Measurements from ENCODE around the gene FRS3.

FRS3 gene

DNA sequence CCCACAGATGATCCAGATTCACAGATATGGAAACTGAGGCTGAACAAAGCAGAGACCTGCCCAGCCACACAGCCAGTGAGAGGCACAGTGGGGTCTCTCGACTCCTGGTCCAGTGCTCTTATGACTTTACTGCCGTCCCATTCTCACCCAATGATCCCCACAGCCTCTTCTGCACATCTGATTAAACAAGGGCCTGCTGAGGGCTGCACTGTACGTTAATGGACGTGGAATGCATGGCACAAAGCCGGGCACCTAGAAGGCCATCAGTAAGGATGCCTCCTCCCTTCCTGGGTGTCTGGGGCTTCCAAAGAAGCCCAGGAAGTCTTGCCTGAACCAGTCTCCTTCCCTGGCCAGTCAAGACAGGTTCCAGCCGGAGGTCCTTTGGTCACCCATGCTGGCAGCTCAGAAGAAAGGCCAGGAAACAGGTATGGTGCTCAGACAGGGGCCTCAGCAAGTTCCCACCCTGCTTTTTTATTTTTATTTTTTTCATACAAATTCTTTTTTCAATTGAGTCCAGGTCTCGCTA lies 48.1 kb downstream of the FRS3 start:
- no peak for DNase-seq
- no peak overlapping the region for H2BK15ac ChIP-seq (replicated peaks; ENCODE audit: low read depth)
- H3K79me1 ChIP-seq (ENCODE audit: low read length) = no peaks in the 10 kb centered on the region
- no peak overlapping the region for H3K9ac ChIP-seq (ENCODE audit: low read length)
- H3K4ac ChIP-seq (ENCODE audit: low read depth, low read length) = no peak overlapping the region
- no peak overlapping the region for H3K18ac ChIP-seq (ENCODE audit: low read length)
- no peaks in the 10 kb centered on the region for H3K27me3 ChIP-seq (ENCODE audit: insufficient read depth, low read length, poor library complexity)
- H3K56ac ChIP-seq (ENCODE audit: low read length) = no peak overlapping the region
- no peak overlapping the region for H3K4me2 ChIP-seq (ENCODE audit: low read length)
- H3K4me1 ChIP-seq (ENCODE audit: control insufficient read depth, low read depth, low read length) = peaks cover 6% of the 10 kb centered on the region
- H3K23ac ChIP-seq (ENCODE audit: low read length) = no peak overlapping the region
- no peaks in the 10 kb centered on the region for H3K79me2 ChIP-seq (ENCODE audit: control insufficient read depth, insufficient read depth, low read length)
- H4K5ac ChIP-seq (ENCODE audit: low read length) = no peak overlapping the region
- H2BK120ac ChIP-seq (ENCODE audit: low read depth, low read length) = no peak overlapping the region
- no peak overlapping the region for H4K8ac ChIP-seq (ENCODE audit: low read depth, low read length)
- no peak overlapping the region for H2AK5ac ChIP-seq (ENCODE audit: low read length)
- no peaks in the 10 kb centered on the region for H3K36me3 ChIP-seq (ENCODE audit: control insufficient read depth, insufficient read depth, low read length)
- no peak overlapping the region for H3K4me3 ChIP-seq (ENCODE audit: low read length)
- H3K27ac ChIP-seq (ENCODE audit: low read depth, low read length) = no peak overlapping the region
- no peak overlapping the region for H2BK5ac ChIP-seq (ENCODE audit: low read length)
- WGBS (ENCODE audit: extremely low coverage, insufficient coverage, low lambda C conversion rate) = no CpG with 5 or more reads among the region's 7 CpGs

DNA sequence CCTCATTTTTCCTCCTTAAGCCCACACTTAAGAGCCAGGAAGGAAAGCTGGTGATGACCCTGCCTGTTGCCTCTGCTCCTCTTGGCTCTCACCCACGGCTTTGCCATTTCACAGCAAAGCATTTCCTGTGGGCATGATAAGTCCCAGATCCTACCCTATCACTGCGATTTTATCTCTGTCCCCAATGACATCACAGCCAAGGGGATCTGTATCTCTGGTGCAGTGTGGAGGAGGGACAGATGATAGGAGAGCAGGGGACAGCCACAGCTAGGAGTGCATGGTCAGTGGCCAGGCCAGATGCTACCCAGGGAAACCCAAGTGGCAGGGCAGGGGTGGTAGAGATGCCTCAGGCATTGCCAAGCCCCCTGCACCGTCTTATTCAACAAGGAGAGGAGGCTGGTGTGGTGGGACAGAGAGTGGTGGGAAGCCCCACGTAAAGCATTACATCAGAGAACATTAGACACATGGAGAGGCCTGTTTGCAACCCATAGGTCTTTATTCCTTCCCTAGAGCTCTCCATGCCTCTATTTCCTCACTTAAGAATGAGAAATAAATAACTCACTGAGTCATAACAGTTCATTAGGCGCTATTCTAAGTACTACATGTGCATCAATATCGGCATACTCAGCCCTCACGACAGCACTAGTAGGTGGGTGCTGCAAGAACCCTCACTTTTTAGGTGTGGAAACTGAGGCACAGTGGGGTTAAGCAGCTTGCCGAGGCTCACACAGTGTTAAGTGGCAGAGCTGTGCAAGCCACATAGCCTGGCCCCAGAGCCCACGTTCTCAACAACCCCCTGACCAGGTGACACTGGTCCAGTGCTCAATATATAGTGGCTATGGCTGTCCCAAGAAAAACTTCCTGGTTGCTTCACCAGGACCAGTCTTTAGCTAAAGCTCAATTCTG lies 48.9 kb downstream of the FRS3 start:
- H2BK5ac ChIP-seq (ENCODE audit: low read length) = no peak overlapping the region
- H3K27ac ChIP-seq (ENCODE audit: low read depth, low read length) = no peak overlapping the region
- WGBS (ENCODE audit: extremely low coverage, insufficient coverage, low lambda C conversion rate) = no CpG with 5 or more reads among the region's 9 CpGs
- peak; percentile 19 for DNase-seq
- H3K4me3 ChIP-seq (ENCODE audit: low read length) = no peak overlapping the region
- peaks cover 6% of the 10 kb centered on the region for H3K4me1 ChIP-seq (ENCODE audit: control insufficient read depth, low read depth, low read length)
- H3K79me2 ChIP-seq (ENCODE audit: control insufficient read depth, insufficient read depth, low read length) = no peaks in the 10 kb centered on the region
- no peak overlapping the region for H2BK15ac ChIP-seq (replicated peaks; ENCODE audit: low read depth)
- H3K4ac ChIP-seq (ENCODE audit: low read depth, low read length) = no peak overlapping the region
- no peaks in the 10 kb centered on the region for H3K79me1 ChIP-seq (ENCODE audit: low read length)
- H3K4me2 ChIP-seq (ENCODE audit: low read length) = no peak overlapping the region
- H2BK120ac ChIP-seq (ENCODE audit: low read depth, low read length) = no peak overlapping the region
- H3K36me3 ChIP-seq (ENCODE audit: control insufficient read depth, insufficient read depth, low read length) = no peaks in the 10 kb centered on the region
- H4K5ac ChIP-seq (ENCODE audit: low read length) = no peak overlapping the region
- no peak overlapping the region for H3K9ac ChIP-seq (ENCODE audit: low read length)
- no peak overlapping the region for H3K18ac ChIP-seq (ENCODE audit: low read length)
- no peak overlapping the region for H2AK5ac ChIP-seq (ENCODE audit: low read length)
- H3K23ac ChIP-seq (ENCODE audit: low read length) = no peak overlapping the region
- H3K27me3 ChIP-seq (ENCODE audit: insufficient read depth, low read length, poor library complexity) = no peaks in the 10 kb centered on the region
- H3K56ac ChIP-seq (ENCODE audit: low read length) = no peak overlapping the region
- no peak overlapping the region for H4K8ac ChIP-seq (ENCODE audit: low read depth, low read length)

DNA sequence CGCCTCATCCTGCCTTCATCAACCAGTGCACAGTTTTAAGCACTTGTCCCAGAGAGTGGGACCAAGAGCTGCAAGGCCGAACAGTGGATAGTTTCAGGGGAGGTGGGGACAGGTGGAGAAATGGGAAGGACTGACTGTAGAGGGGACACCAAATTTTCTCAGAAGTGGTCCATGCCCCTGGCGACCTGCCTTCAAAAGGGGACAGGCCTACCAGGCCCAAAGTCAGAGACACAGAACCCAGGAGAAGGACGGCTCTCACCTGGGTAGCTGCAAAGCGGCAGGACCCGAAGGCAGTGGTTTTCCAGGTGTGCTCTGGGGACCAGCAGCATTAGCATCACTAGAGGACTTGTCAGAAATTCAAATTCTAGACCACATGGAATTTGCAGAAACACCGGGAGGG lies 50.1 kb downstream of the FRS3 start:
- H3K79me2 ChIP-seq (ENCODE audit: control insufficient read depth, insufficient read depth, low read length) = no peaks in the 10 kb centered on the region
- no peak overlapping the region for H2BK5ac ChIP-seq (ENCODE audit: low read length)
- H4K5ac ChIP-seq (ENCODE audit: low read length) = no peak overlapping the region
- peaks cover 6% of the 10 kb centered on the region for H3K4me1 ChIP-seq (ENCODE audit: control insufficient read depth, low read depth, low read length)
- no peak overlapping the region for H4K8ac ChIP-seq (ENCODE audit: low read depth, low read length)
- no peak for DNase-seq
- H2BK15ac ChIP-seq (replicated peaks; ENCODE audit: low read depth) = no peak overlapping the region
- H3K36me3 ChIP-seq (ENCODE audit: control insufficient read depth, insufficient read depth, low read length) = no peaks in the 10 kb centered on the region
- no peak overlapping the region for H3K4ac ChIP-seq (ENCODE audit: low read depth, low read length)
- no CpG with 5 or more reads among the region's 7 CpGs for WGBS (ENCODE audit: extremely low coverage, insufficient coverage, low lambda C conversion rate)
- no peak overlapping the region for H2AK5ac ChIP-seq (ENCODE audit: low read length)
- H3K18ac ChIP-seq (ENCODE audit: low read length) = no peak overlapping the region
- H3K27me3 ChIP-seq (ENCODE audit: insufficient read depth, low read length, poor library complexity) = no peaks in the 10 kb centered on the region
- no peak overlapping the region for H3K23ac ChIP-seq (ENCODE audit: low read length)
- H3K4me3 ChIP-seq (ENCODE audit: low read length) = no peak overlapping the region
- no peak overlapping the region for H3K4me2 ChIP-seq (ENCODE audit: low read length)
- H3K79me1 ChIP-seq (ENCODE audit: low read length) = no peaks in the 10 kb centered on the region
- H3K56ac ChIP-seq (ENCODE audit: low read length) = no peak overlapping the region
- no peak overlapping the region for H2BK120ac ChIP-seq (ENCODE audit: low read depth, low read length)
- H3K27ac ChIP-seq (ENCODE audit: low read depth, low read length) = no peak overlapping the region
- no peak overlapping the region for H3K9ac ChIP-seq (ENCODE audit: low read length)

GRCh38 chr6:41728954-41729353 lies 50.7 kb downstream of the FRS3 start:
- Histone ChIP-seq H3K23ac (ENCODE audit: low read length) (no peak overlapping the region), H3K4ac (ENCODE audit: low read depth, low read length) (no peak overlapping the region), H3K36me3 (ENCODE audit: control insufficient read depth, insufficient read depth, low read length) (no peaks in the 10 kb centered on the region), H2BK120ac (ENCODE audit: low read depth, low read length) (no peak overlapping the region), H2BK5ac (ENCODE audit: low read length) (no peak overlapping the region), H2BK15ac (replicated peaks; ENCODE audit: low read depth) (no peak overlapping the region), H3K9ac (ENCODE audit: low read length) (no peak overlapping the region), H3K18ac (ENCODE audit: low read length) (no peak overlapping the region), H4K5ac (ENCODE audit: low read length) (no peak overlapping the region), H3K79me1 (ENCODE audit: low read length) (no peaks in the 10 kb centered on the region), H3K27me3 (ENCODE audit: insufficient read depth, low read length, poor library complexity) (no peaks in the 10 kb centered on the region), H3K56ac (ENCODE audit: low read length) (no peak overlapping the region), H3K4me2 (ENCODE audit: low read length) (no peak overlapping the region), H3K4me1 (ENCODE audit: control insufficient read depth, low read depth, low read length) (peaks cover 6% of the 10 kb centered on the region), H3K4me3 (ENCODE audit: low read length) (no peak overlapping the region), H3K79me2 (ENCODE audit: control insufficient read depth, insufficient read depth, low read length) (no peaks in the 10 kb centered on the region), H3K27ac (ENCODE audit: low read depth, low read length) (no peak overlapping the region), H4K8ac (ENCODE audit: low read depth, low read length) (no peak overlapping the region), H2AK5ac (ENCODE audit: low read length) (no peak overlapping the region)
- WGBS (ENCODE audit: extremely low coverage, insufficient coverage, low lambda C conversion rate) = no CpG with 5 or more reads among the region's 7 CpGs
- no peak for DNase-seq

- H3K4ac ChIP-seq (ENCODE audit: low read depth, low read length) = no peak overlapping the region
- H3K79me2 ChIP-seq (ENCODE audit: control insufficient read depth, insufficient read depth, low read length) = no peaks in the 10 kb centered on the region
- H4K5ac ChIP-seq (ENCODE audit: low read length) = no peak overlapping the region
- H3K27ac ChIP-seq (ENCODE audit: low read depth, low read length) = no peak overlapping the region
- no peaks in the 10 kb centered on the region for H3K36me3 ChIP-seq (ENCODE audit: control insufficient read depth, insufficient read depth, low read length)
- H3K56ac ChIP-seq (ENCODE audit: low read length) = no peak overlapping the region
- no CpG with 5 or more reads among the region's 19 CpGs for WGBS (ENCODE audit: extremely low coverage, insufficient coverage, low lambda C conversion rate)
- H3K27me3 ChIP-seq (ENCODE audit: insufficient read depth, low read length, poor library complexity) = no peaks in the 10 kb centered on the region
- no peak overlapping the region for H3K4me3 ChIP-seq (ENCODE audit: low read length)
- H3K79me1 ChIP-seq (ENCODE audit: low read length) = no peaks in the 10 kb centered on the region
- DNase-seq = no peak
- H4K8ac ChIP-seq (ENCODE audit: low read depth, low read length) = no peak overlapping the region
- H3K4me1 ChIP-seq (ENCODE audit: control insufficient read depth, low read depth, low read length) = peaks cover 8% of the 10 kb centered on the region
- no peak overlapping the region for H3K9ac ChIP-seq (ENCODE audit: low read length)
- no peak overlapping the region for H2AK5ac ChIP-seq (ENCODE audit: low read length)
- H2BK15ac ChIP-seq (replicated peaks; ENCODE audit: low read depth) = no peak overlapping the region
- H2BK5ac ChIP-seq (ENCODE audit: low read length) = no peak overlapping the region
- no peak overlapping the region for H3K23ac ChIP-seq (ENCODE audit: low read length)
- no peak overlapping the region for H3K18ac ChIP-seq (ENCODE audit: low read length)
- H2BK120ac ChIP-seq (ENCODE audit: low read depth, low read length) = no peak overlapping the region
- no peak overlapping the region for H3K4me2 ChIP-seq (ENCODE audit: low read length)
These were observed 51.4 kb downstream of the FRS3 start for GRCh38 chr6:41728073-41728936.
